Effector CD8-positive, alpha-beta T cell (primary cell): Measurements from ENCODE around the gene NR6A1.
"Not testable (repeated sequence)": the region's sequence is repeated elsewhere in the genome, so short reads cannot be mapped to it uniquely, and the experiment has no call there.

ENCODE experiments used
- DNase-seq: peaks from one replicate; lab custom pipeline; 2025; lab: John Stamatoyannopoulos, UW

The NR6A1 gene

DNA sequence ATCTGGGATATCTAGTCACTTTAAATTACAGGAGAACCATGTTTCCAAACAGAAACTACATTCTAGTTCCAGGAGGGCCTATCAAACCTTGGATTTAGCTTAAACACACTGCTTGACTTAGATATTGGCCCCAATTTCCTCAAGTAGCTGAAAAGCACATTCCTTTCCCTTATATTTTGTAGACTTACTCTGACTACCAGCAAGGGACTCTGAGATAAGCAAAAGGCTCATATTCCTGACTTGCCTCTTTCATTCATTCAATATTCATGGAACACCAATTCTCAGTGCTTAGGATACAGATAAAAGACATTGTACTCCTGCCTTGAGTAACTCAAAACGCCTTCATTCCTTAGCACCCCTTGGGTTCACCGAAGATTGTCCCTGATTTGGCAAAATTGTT is 11.8 kb downstream of the NR6A1 start:
- no peak for DNase-seq

- no peak for DNase-seq
These were observed 12.4 kb downstream of the NR6A1 start for GRCh38 chr9:124758691-124759090.

- no peak for DNase-seq
These were observed 13.1 kb downstream of the NR6A1 start for GRCh38 chr9:124758061-124758460.

- no peak for DNase-seq
These were observed 13.5 kb downstream of the NR6A1 start for GRCh38 chr9:124757616-124758015.

DNA sequence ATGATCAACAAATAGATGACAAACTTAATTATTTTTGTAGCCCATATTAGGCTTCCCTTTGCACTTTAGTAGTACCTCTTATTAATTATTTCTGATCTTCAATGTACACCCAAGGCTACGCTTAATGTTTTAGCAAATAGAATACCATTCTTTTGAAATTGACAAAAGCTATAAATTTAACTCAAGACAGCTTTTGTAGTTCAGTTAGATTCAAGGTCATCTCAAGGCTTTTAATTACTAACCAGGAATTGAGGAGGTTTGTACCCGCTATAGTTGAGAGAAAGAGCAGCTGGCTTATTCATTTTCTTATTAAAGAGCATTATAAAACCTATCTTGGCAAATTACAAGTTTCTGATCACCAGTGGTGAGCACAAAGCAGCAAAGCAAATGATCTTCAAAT is 15.1 kb downstream of the NR6A1 start:
- no peak for DNase-seq

- DNase-seq: no peak
These were observed 16.1 kb downstream of the NR6A1 start for GRCh38 chr9:124755061-124755460.

GRCh38 chr9:124754289-124754688 is 16.8 kb downstream of the NR6A1 start:
- no peak for DNase-seq

DNA sequence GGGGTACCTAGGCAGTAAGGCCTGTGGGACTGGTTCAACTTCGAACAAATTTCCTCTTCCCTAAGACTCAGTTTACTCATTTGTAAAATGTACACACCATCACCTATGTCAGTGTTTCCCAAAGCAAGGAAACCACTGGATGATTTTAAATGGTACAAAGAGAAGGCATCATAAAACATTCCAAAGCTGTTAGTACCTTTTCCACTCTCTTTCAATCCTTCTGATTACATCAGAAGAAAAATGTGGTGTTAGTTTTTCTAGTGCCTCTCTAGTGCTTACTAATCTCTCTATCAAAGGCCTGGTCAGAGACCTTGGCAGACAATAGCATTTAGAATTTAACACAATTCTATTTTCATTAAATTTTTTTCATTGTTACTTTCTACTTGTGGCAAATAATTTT is 18.1 kb downstream of the NR6A1 start:
- no peak for DNase-seq

- no peak for DNase-seq
These were observed 21.3 kb downstream of the NR6A1 start for GRCh38 chr9:124749781-124750180.

DNA sequence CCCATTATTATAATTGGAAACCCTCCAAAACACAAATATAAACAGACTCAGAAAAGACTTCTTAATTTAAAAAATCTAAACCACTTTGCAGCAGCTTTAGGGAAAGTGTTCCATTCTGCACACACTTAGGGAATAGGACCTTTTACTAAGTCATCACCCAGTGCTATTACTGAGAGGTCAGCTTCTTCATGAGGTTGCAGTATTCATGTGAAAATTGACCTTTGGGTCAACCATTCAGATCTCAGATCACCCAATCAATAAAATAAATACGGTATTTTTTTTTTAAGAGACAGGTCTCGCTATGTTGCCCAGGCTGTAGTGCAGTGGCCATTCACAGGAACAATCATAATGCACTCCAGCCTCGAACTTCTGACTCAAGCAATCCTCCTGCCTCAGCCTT is 21.8 kb downstream of the NR6A1 start:
- DNase-seq: no peak

GRCh38 chr9:124747065-124747464 is 24.0 kb downstream of the NR6A1 start:
- DNase-seq: no peak

GRCh38 chr9:124743686-124744348 is 27.3 kb downstream of the NR6A1 start:
- DNase-seq: no peak

GRCh38 chr9:124742940-124743339 is 28.2 kb downstream of the NR6A1 start:
- no peak for DNase-seq

DNA sequence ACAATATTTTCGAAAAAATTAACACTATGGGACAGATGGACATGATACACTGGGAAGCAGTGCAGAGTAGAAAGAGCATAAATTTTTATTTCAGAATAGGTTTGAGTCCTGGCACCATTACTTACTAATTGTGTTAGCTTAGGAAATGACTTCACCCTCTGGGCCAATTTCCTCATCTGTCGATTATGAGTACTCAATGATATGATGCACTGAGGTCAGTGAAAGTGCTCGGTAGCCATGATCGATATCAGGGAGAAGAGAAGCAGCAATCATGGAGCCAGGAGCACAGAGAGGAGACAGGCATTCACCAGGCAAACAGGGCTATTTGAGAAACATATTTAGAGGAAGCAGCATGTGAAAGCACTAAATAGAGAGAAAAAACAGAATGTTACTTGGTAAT is 29.4 kb downstream of the NR6A1 start:
- no peak for DNase-seq

GRCh38 chr9:124741149-124741548 is 30.0 kb downstream of the NR6A1 start:
- no peak for DNase-seq

- DNase-seq: no peak
These were observed 31.8 kb downstream of the NR6A1 start for GRCh38 chr9:124739360-124739759.

DNA sequence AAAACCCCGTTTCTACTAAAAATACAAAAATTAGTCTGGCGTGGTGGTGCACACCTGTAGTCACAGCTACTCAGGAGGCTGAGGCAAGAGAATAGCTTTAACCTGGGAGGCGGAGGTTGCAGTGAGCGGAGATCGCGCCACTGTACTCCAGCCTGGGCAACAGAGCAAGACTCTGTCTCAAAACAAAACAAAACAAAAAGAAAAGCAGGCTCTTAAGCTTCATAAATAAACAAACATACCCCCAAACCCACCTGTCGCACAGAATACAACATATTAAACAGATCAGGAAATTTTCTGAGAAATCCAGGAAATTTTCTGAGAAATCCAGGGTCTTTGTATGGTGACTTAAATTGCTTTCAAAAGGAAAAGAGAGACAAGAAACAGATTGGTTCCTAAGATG is 33.0 kb downstream of the NR6A1 start:
- DNase-seq: not testable (repeated sequence)

- DNase-seq: no peak
These were observed 36.0 kb downstream of the NR6A1 start for GRCh38 chr9:124735121-124735520.

DNA sequence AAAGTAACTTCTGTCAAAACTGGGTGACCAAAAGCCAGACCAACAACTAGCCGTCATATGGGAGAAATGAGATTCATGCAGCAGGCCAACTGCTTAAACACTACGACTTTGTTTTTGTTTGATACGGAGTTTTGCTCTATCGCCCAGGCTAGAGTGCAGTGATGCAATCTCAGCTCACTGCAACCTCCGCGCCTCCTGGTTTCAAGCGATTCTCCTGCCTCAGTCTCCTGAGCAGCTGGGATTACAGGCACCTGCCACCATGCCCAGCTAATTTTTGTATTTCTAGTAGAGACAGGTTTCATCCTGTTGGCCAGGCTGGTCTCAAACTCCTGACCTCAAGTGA is 36.4 kb downstream of the NR6A1 start:
- DNase-seq: not testable (repeated sequence)

- no peak for DNase-seq
These were observed 37.0 kb downstream of the NR6A1 start for GRCh38 chr9:124733964-124734740.

GRCh38 chr9:124730772-124731171 is 40.3 kb downstream of the NR6A1 start:
- no peak for DNase-seq

DNA sequence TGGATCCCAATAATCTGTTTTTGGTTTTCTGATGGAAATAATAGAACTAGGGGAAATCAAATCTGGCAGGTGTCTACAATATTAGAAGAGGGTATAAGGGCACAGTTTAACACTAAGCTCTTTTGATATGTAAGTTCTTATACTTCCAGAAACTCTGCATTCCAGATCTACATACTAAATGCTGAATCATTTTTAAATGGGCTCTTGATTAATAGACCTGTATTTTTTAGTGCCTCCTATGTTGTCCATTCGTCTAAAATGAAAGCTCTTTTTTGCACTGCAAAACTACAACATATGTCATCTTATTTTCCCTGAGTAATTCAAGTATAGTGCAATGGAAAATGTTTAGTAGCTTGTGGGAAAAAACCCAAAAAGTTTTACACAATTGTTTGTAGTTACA is 44.2 kb downstream of the NR6A1 start:
- no peak for DNase-seq

GRCh38 chr9:124725068-124725452 is 46.1 kb downstream of the NR6A1 start:
- DNase-seq: no peak
